Stimulated activated naive CD4-positive, alpha-beta T cell (primary cell): ENCODE data around the gene HOXD10.

ENCODE experiments used
- DNase-seq, 6 experiments: peaks; one replicate each; lab custom pipeline; 2025; lab: John Stamatoyannopoulos, UW

Gene HOXD10

GRCh38 chr2:176164611-176165369, 48.2 kb downstream of the HOXD10 start:
- no peak for DNase-seq

DNA sequence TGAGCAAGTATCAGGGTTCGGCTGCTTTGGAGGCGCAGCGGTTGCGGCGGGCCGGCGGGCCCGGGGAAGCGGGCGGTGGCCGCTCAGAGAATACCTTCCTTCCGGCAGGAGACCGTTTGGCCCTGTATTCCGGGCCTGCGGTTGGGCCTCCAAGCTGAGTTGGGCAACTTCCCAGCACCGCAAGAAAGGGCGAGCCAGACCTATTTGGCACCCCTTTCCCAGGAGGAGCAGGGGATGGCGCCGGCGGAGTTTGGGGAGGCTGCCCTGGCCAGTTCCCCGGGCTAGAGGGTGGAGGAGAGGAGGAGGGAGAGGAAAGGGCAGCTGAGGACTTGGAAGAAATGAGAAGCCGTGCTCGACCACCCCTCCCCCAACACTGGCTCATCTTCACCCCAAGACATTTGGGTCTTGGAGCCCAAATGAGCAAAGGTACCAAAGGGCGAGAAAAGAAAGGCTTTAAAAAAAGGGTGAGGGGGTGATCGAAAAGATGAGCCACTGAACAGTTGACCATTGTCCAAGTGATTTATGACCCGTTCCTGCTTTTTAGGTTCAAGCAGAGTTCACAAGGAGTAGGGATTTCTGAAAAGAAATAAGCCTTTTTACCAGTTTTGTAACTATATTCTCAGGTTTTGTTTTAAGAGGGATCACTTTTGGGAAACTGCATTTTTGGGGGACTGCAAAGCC, 48.9 kb downstream of the HOXD10 start:
- no peak for DNase-seq

DNA sequence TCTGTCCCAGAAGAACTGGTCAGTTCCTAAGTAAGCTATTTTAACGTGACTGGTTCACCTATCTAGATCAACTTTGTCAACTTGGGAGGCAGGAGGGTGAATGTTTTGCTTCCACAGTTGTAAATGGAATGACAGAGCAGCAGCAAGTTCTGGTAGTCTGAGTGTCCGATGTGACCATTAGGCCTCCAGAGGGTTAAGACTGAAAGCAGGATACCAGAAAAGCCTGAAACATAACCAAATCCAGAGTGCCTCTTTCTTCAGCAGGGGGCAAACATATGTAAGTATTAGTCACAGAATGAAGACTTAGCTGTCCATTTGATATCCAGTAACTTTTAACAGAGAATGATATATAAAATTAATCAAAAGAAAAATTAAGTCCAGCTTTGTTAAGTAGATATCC, 49.7 kb downstream of the HOXD10 start:
- DNase-seq, result no peak

- DNase-seq, result no peak
These were observed 50.8 kb downstream of the HOXD10 start for GRCh38 chr2:176167398-176167797.

DNA sequence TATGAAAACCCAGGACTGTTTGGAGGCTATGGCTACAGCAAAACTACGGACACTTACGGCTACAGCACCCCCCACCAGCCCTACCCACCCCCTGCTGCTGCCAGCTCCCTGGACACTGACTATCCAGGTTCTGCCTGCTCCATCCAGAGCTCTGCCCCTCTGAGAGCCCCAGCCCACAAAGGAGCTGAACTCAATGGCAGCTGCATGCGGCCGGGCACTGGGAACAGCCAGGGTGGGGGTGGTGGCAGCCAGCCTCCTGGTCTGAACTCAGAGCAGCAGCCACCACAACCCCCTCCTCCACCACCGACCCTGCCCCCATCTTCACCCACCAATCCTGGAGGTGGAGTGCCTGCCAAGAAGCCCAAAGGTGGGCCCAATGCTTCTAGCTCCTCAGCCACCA, 52.6 kb downstream of the HOXD10 start:
- no peak for DNase-seq
